ENCODE data around the gene SLC38A10.
A peak's percentile ranks its signal among the peaks of the same experiment; 100 is the strongest.

The SLC38A10 gene

GRCh38 chr17:81323411-81323868 lies 28.3 kb upstream of the SLC38A10 start:
- Histone ChIP-seq H4K20me1 (ENCODE audit: insufficient read depth, low read length) (no peaks in the 10 kb centered on the region), H3K27ac (ENCODE audit: low read depth, low read length, poor library complexity, severe bottlenecking) (no peak overlapping the region), H3K9ac (ENCODE audit: low read length) (no peak overlapping the region), H3K79me2 (ENCODE audit: insufficient read depth, low read length) (no peaks in the 10 kb centered on the region), H3K9me2 (ENCODE audit: low read depth, low read length) (no peaks in the 10 kb centered on the region), H3F3A (ENCODE audit: insufficient read depth, low read length) (no peaks in the 10 kb centered on the region), H3K4me1 (ENCODE audit: insufficient read depth, low read length, severe bottlenecking) (no peaks in the 10 kb centered on the region), H3K4me2 (ENCODE audit: low read length) (no peak overlapping the region), H3K4me3 (ENCODE audit: low read depth, low read length, poor library complexity, severe bottlenecking) (no peak overlapping the region), H3K36me3 (ENCODE audit: insufficient read depth, low read length) (no peaks in the 10 kb centered on the region), H3K27me3 (ENCODE audit: insufficient read depth, low read length) (no peaks in the 10 kb centered on the region), H3K9me3 (ENCODE audit: low read length) (no peaks in the 10 kb centered on the region), H2AFZ (ENCODE audit: low read length) (no peak overlapping the region)
- TF ChIP-seq CTCF (IDR thresholded peaks at IDR 0.05; ENCODE audit: low read length) = no peak
- TF ChIP-seq EZH2 (IDR thresholded peaks at IDR 0.05; ENCODE audit: borderline replicate concordance, low read length) = no peak

- Histone ChIP-seq H3K79me2 (ENCODE audit: insufficient read depth, low read length) (no peaks in the 10 kb centered on the region), H3K9ac (ENCODE audit: low read length) (no peak overlapping the region), H2AFZ (ENCODE audit: low read length) (no peak overlapping the region), H3K9me3 (ENCODE audit: low read length) (no peaks in the 10 kb centered on the region), H3K9me2 (ENCODE audit: low read depth, low read length) (no peaks in the 10 kb centered on the region), H3K4me3 (ENCODE audit: low read depth, low read length, poor library complexity, severe bottlenecking) (no peak overlapping the region), H4K20me1 (ENCODE audit: insufficient read depth, low read length) (no peaks in the 10 kb centered on the region), H3F3A (ENCODE audit: insufficient read depth, low read length) (no peaks in the 10 kb centered on the region), H3K4me2 (ENCODE audit: low read length) (no peak overlapping the region), H3K4me1 (ENCODE audit: insufficient read depth, low read length, severe bottlenecking) (no peaks in the 10 kb centered on the region), H3K27ac (ENCODE audit: low read depth, low read length, poor library complexity, severe bottlenecking) (no peak overlapping the region), H3K36me3 (ENCODE audit: insufficient read depth, low read length) (no peaks in the 10 kb centered on the region), H3K27me3 (ENCODE audit: insufficient read depth, low read length) (no peaks in the 10 kb centered on the region)
- TF ChIP-seq CTCF (IDR thresholded peaks at IDR 0.05; ENCODE audit: low read length) (no peak), EZH2 (IDR thresholded peaks at IDR 0.05; ENCODE audit: borderline replicate concordance, low read length) (no peak)
Measured at GRCh38 chr17:81323083-81323369, 27.9 kb upstream of the SLC38A10 start.

GRCh38 chr17:81322271-81323082 lies 27.4 kb upstream of the SLC38A10 start:
- H3K9ac ChIP-seq (ENCODE audit: low read length) = no peak overlapping the region
- no peaks in the 10 kb centered on the region for H3K27me3 ChIP-seq (ENCODE audit: insufficient read depth, low read length)
- no peak overlapping the region for H2AFZ ChIP-seq (ENCODE audit: low read length)
- H3K9me2 ChIP-seq (ENCODE audit: low read depth, low read length) = no peaks in the 10 kb centered on the region
- H3K27ac ChIP-seq (ENCODE audit: low read depth, low read length, poor library complexity, severe bottlenecking) = no peak overlapping the region
- no peak for TF ChIP-seq EZH2 (IDR thresholded peaks at IDR 0.05; ENCODE audit: borderline replicate concordance, low read length)
- TF ChIP-seq CTCF (IDR thresholded peaks at IDR 0.05; ENCODE audit: low read length) = peak; percentile 62
- no peaks in the 10 kb centered on the region for H3K9me3 ChIP-seq (ENCODE audit: low read length)
- no peaks in the 10 kb centered on the region for H3K79me2 ChIP-seq (ENCODE audit: insufficient read depth, low read length)
- no peaks in the 10 kb centered on the region for H3F3A ChIP-seq (ENCODE audit: insufficient read depth, low read length)
- no peaks in the 10 kb centered on the region for H3K36me3 ChIP-seq (ENCODE audit: insufficient read depth, low read length)
- H3K4me3 ChIP-seq (ENCODE audit: low read depth, low read length, poor library complexity, severe bottlenecking) = no peak overlapping the region
- H4K20me1 ChIP-seq (ENCODE audit: insufficient read depth, low read length) = no peaks in the 10 kb centered on the region
- H3K4me2 ChIP-seq (ENCODE audit: low read length) = no peak overlapping the region
- no peaks in the 10 kb centered on the region for H3K4me1 ChIP-seq (ENCODE audit: insufficient read depth, low read length, severe bottlenecking)

All from OCI-LY1 (cell line).